A549 (cell line): ENCODE results near the gene NR1H4. TPM values are rescaled to one million over a fixed set of nuclear protein-coding genes. Genes with fewer than 3 reads are reported as not detected.

Source experiments
- ATAC-seq, 2 experiments: fragments of 200-7000 bp in 1 of 2; fragments of >200 bp in 1 of 2; cut with Nextera tagmentation in 1 of 2; cut with Tn5 transposase in 1 of 2; 3 replicates each; pipeline versions ENCODE4 v1.8.0 to v1.9.1; 2018 to 2020; ENCODE audit warnings: mild to moderate bottlenecking in 1 of 2, moderate library complexity in 1 of 2
- CTCF ChIA-PET: fragments of 300-600 bp; sonication (Branson Sonifier 250); formaldehyde crosslinking; extraction: SDS; loops from one replicate; lab custom pipeline; 2021; ENCODE audit warnings: antibody characterized with exemption, inconsistent platforms; lab: Yijun Ruan, JAX
- POLR2A ChIA-PET: fragments of 350-600 bp; formaldehyde crosslinking; extraction: SDS; loops from one replicate; lab custom pipeline; 2021; ENCODE audit warnings: antibody characterized with exemption, inconsistent platforms; lab: Yijun Ruan, JAX
- DNase-seq, 2 experiments: peaks; one replicate each; pipeline versions ENCODE4 v3.0.0 to v3.0.0-alpha.2; 2011 to 2016; ENCODE audit warnings: low read depth in 1 of 2, low spot score in 1 of 2
- FAIRE-seq: peaks from 2 replicates; lab custom pipeline; 2011; peaks lifted over from hg19 to GRCh38; lab: Jason Lieb, UNC
- H3K27ac ChIP-seq, 2 experiments: fragments of >200 bp; sonication (Bioruptor Twin); formaldehyde crosslinking; 3 replicates each; pipeline ENCODE4 v1.5.1; 2016 to 2017
- H3K4me1 ChIP-seq: fragments of >200 bp; sonication (Bioruptor Twin); formaldehyde crosslinking; 3 replicates; pipeline ENCODE4 v1.6.1; 2016
- H3K4me2 ChIP-seq: fragments of >200 bp; sonication (Bioruptor Twin); formaldehyde crosslinking; 3 replicates; pipeline ENCODE4 v1.6.1; 2016
- H3K4me3 ChIP-seq: fragments of >200 bp; sonication (Bioruptor Twin); formaldehyde crosslinking; 3 replicates; pipeline ENCODE4 v1.5.1; 2016
- H3K9me3 ChIP-seq: fragments of >200 bp; sonication (Bioruptor Twin); formaldehyde crosslinking; 3 replicates; pipeline ENCODE4 v1.6.1; 2016
- CBX2 ChIP-seq: fragments of 200-600 bp; sonication (generic); IDR thresholded peaks from 2 replicates; pipeline ENCODE4 v1.6.1; 2016; ENCODE audit warnings: low read depth, mild to moderate bottlenecking, borderline replicate concordance
- CEBPB ChIP-seq, 2 experiments: fragments of >200 bp in 1 of 2; sonication (Bioruptor Twin) in 1 of 2; formaldehyde crosslinking in 1 of 2; IDR thresholded peaks; 2 replicates each; pipeline ENCODE4 v1.6.1; 2012 to 2016
- CHD2 ChIP-seq: fragments of 150-350 bp; IDR thresholded peaks from 2 replicates; pipeline ENCODE4 v1.6.1; 2014; ENCODE audit warnings: low read length; ENCODE audit not compliant: partially characterized antibody
- CHD4 ChIP-seq: fragments of 200-600 bp; sonication (generic); IDR thresholded peaks from 2 replicates; pipeline ENCODE4 v1.6.1; 2016; ENCODE audit warnings: antibody characterized with exemption, mild to moderate bottlenecking, borderline replicate concordance
- EP300 ChIP-seq, 2 experiments: fragments of >200 bp; sonication (Bioruptor Twin); formaldehyde crosslinking; IDR thresholded peaks; 2 replicates in 1 of 2; 3 replicates in 1 of 2; pipeline ENCODE4 v1.6.1; 2016 to 2017
- FOSL2 ChIP-seq, 2 experiments: fragments of 450-650 bp in 1 of 2; fragments of >200 bp in 1 of 2; sonication (Bioruptor Twin) in 1 of 2; formaldehyde crosslinking; IDR thresholded peaks; 2 replicates each; pipeline versions ENCODE4 v1.5.0 to v1.6.1; 2016 to 2020; ENCODE audit warnings: mild to moderate bottlenecking in 1 of 2, moderate library complexity in 1 of 2
- FOXS1 ChIP-seq: fragments of 250-450 bp; sonication (Bioruptor Pico); IDR thresholded peaks from 2 replicates; pipeline ENCODE4 v1.5.0; 2020; ENCODE audit warnings: mild to moderate bottlenecking, moderate library complexity
- HOXA7 ChIP-seq: fragments of 250-450 bp; sonication (Bioruptor Pico); IDR thresholded peaks from 2 replicates; pipeline ENCODE4 v1.5.0; 2020; ENCODE audit warnings: mild to moderate bottlenecking, moderate library complexity
- HOXB5 ChIP-seq: fragments of 250-450 bp; sonication (Bioruptor Pico); IDR thresholded peaks from 2 replicates; pipeline ENCODE4 v1.5.0; 2020; ENCODE audit warnings: mild to moderate bottlenecking, moderate library complexity
- JUNB ChIP-seq: fragments of >200 bp; sonication (Bioruptor Twin); formaldehyde crosslinking; IDR thresholded peaks from 2 replicates; pipeline ENCODE4 v1.6.1; 2016
- KDM1A ChIP-seq: fragments of 200-600 bp; sonication (generic); IDR thresholded peaks from 2 replicates; pipeline ENCODE4 v1.6.1; 2016; ENCODE audit warnings: low read depth, mild to moderate bottlenecking
- MAFK ChIP-seq: fragments of 450-650 bp; IDR thresholded peaks from 2 replicates; pipeline ENCODE4 v1.6.1; 2014; ENCODE audit not compliant: partially characterized antibody
- MYC ChIP-seq: IDR thresholded peaks from 2 replicates; pipeline ENCODE4 v1.6.1; 2012; ENCODE audit warnings: mild to moderate bottlenecking, inconsistent platforms, low read length, improper control_type of control experiment, borderline replicate concordance
- NFE2L2 ChIP-seq: fragments of 150-350 bp; conservative IDR thresholded peaks from 2 replicates; pipeline ENCODE4 v1.6.1; 2014; ENCODE audit warnings: low read length
- PHF8 ChIP-seq: fragments of 200-600 bp; sonication (generic); IDR thresholded peaks from 2 replicates; pipeline ENCODE4 v1.6.1; 2016; ENCODE audit warnings: low read depth, mild to moderate bottlenecking, antibody characterized with exemption, moderate library complexity, borderline replicate concordance
- POLR2A ChIP-seq: IDR thresholded peaks from 2 replicates; pipeline ENCODE4 v1.6.1; 2012; ENCODE audit warnings: mild to moderate bottlenecking, low read length
- RAD21 ChIP-seq, 2 experiments: fragments of >200 bp in 1 of 2; sonication (Bioruptor Twin) in 1 of 2; formaldehyde crosslinking in 1 of 2; IDR thresholded peaks in 1 of 2; conservative IDR thresholded peaks in 1 of 2; 2 replicates in 1 of 2; 3 replicates in 1 of 2; pipeline ENCODE4 v1.6.1; 2012 to 2018; ENCODE audit warnings: inconsistent platforms in 1 of 2
- RCOR1 ChIP-seq: fragments of 150-350 bp; IDR thresholded peaks from 2 replicates; pipeline ENCODE4 v1.6.1; 2014; ENCODE audit warnings: antibody characterized with exemption, low read length, low read depth
- RFX5 ChIP-seq: fragments of 450-650 bp; IDR thresholded peaks from 2 replicates; pipeline ENCODE4 v1.7.1; 2014; ENCODE audit warnings: antibody characterized with exemption, mild to moderate bottlenecking, moderate library complexity
- TFCP2L1 ChIP-seq: fragments of 250-450 bp; sonication (Bioruptor Pico); IDR thresholded peaks from 2 replicates; pipeline ENCODE4 v1.5.0; 2021; ENCODE audit warnings: mild to moderate bottlenecking
- TP53 ChIP-seq: fragments of 250-450 bp; sonication (Bioruptor Pico); IDR thresholded peaks from 2 replicates; pipeline ENCODE4 v1.5.0; 2021; ENCODE audit warnings: mild to moderate bottlenecking, moderate library complexity
- ZC3H11A ChIP-seq: fragments of 450-650 bp; IDR thresholded peaks from 2 replicates; pipeline ENCODE4 v1.6.1; 2014; ENCODE audit warnings: antibody characterized with exemption, mild to moderate bottlenecking
- ZFP36 ChIP-seq: fragments of 450-650 bp; IDR thresholded peaks from 2 replicates; pipeline ENCODE4 v1.6.1; 2014; ENCODE audit warnings: borderline replicate concordance; ENCODE audit not compliant: partially characterized antibody
- ZSCAN20 ChIP-seq: fragments of 250-450 bp; sonication (Bioruptor Pico); IDR thresholded peaks from 2 replicates; pipeline ENCODE4 v1.8.0; 2022; ENCODE audit warnings: mild to moderate bottlenecking, moderate library complexity
- WGBS: methylation state at CpG from one replicate; pipeline ENCODE4 v1.1.6; 2017; ENCODE audit errors: missing lambda C conversion rate; 5-methylcytosine and 5-hydroxymethylcytosine counted together
- polyA plus RNA-seq, 4 experiments: library from polyadenylated mRNA; depleted of rRNA in 3 of 4; stranded (reverse); fragments of >200 nt; fragmentation: RNase III in 1 of 4; extraction: RNeasy Plus Mini Kit Qiagen cat#74134 plus additional on column Dnase treatment in 1 of 4; gene quantifications; 2 replicates in 3 of 4; 3 replicates in 1 of 4; pipeline ENCODE4 v1.2.3, GENCODE V29; 2011 to 2017
- TF ChIP-seq, protein P1 (sequence below): fragments of >200 bp; sonication (Bioruptor Twin); formaldehyde crosslinking; IDR thresholded peaks from 2 replicates; pipeline ENCODE4 v1.6.1; 2016
- TF ChIP-seq, protein P2 (sequence below): fragments of >200 bp; sonication (Bioruptor Twin); formaldehyde crosslinking; IDR thresholded peaks from 3 replicates; pipeline ENCODE4 v1.6.1; 2016
- TF ChIP-seq, protein P3 (sequence below): fragments of 250-450 bp; sonication (Bioruptor Pico); IDR thresholded peaks from 2 replicates; pipeline ENCODE4 v1.5.0; 2021; ENCODE audit warnings: mild to moderate bottlenecking, moderate library complexity, borderline replicate concordance

NR1H4 gene
- polyA plus RNA-seq, 2 of the 4 experiments (the other 2 are of a cell fraction) = 0.40 to 1.4 TPM

DNA sequence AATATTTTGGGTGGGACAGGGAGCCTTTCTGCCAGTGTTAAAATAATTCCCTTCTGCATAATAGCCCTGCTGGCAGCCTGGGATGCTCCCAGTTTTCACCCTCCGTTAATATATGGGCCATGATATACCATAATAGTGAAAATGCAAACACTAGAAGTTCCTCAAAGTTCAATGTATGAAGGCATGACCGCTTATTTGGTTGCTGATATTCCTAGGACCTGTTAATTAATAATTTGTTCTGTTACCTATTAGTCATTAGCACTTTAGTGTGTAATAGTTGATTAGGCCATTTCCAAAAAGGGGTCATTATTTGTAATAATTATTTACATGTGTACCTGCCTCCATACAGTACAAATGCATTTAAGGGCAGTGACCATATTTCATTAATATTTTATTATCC is 20.4 kb downstream of the NR1H4 start:
- ChIA-PET CTCF (no interaction called here), POLR2A (no interaction called here)
- no peak overlapping the region for H3K27ac ChIP-seq
- H3K4me3 ChIP-seq = no peak overlapping the region
- H3K9me3 ChIP-seq = no peaks in the 10 kb centered on the region
- H3K4me1 ChIP-seq = no peaks in the 10 kb centered on the region
- WGBS = 53% methylated on average over 2 of the region's 2 CpGs
- DNase-seq (no peak), FAIRE-seq (no peak), ATAC-seq (no peak)
- TF ChIP-seq CEBPB (IDR thresholded peaks at IDR 0.05) (no peak), FOSL2 (IDR thresholded peaks at IDR 0.05) (no peak), FOSL2 (CRISPR knock-in tag; IDR thresholded peaks at IDR 0.05) (no peak), ZC3H11A (no peak), NFE2L2 (no peak), RAD21 (conservative IDR thresholded peaks at IDR 0.05 in 1 of 2, IDR thresholded peaks at IDR 0.05 in 1 of 2) (no peak), FOXS1 (CRISPR knock-in tag) (no peak), POLR2A (no peak), RCOR1 (no peak), CHD4 (no peak), JUNB (no peak)
- TF ChIP-seq, protein P1, sequence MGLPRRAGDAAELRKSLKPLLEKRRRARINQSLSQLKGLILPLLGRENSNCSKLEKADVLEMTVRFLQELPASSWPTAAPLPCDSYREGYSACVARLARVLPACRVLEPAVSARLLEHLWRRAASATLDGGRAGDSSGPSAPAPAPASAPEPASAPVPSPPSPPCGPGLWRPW = no peak
- H3K4me2 ChIP-seq = no peak overlapping the region

DNA sequence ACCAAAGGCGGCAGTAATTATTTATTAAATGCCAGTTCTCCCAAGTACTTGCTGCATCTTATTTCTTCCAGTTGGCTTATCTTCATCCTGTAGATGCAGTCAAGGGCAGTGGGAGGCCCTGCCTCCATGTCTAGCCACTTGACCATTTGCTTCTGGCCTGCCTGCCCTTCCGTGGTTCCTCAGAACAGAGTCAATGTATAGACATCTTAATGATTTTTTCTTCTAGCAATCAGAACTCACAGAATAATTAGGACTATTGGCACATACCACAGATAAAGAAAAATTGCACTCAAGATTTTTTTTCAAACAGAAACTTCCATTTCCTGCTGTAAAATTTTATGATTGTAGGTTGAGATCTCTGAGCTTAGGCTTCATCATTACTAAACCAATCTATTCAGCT is 20.9 kb downstream of the NR1H4 start:
- TF ChIP-seq CBX2 (no peak), EP300 (IDR thresholded peaks at IDR 0.05) (no peak), HOXB5 (CRISPR knock-in tag) (no peak), KDM1A (no peak), CHD4 (no peak), TP53 (no peak), PHF8 (no peak), HOXA7 (CRISPR knock-in tag) (no peak), MAFK (no peak), TFCP2L1 (CRISPR knock-in tag) (no peak), RFX5 (no peak), CHD2 (no peak), RAD21 (conservative IDR thresholded peaks at IDR 0.05 in 1 of 2, IDR thresholded peaks at IDR 0.05 in 1 of 2) (no peak), ZFP36 (no peak), MYC (no peak)
- TF ChIP-seq, protein P2, sequence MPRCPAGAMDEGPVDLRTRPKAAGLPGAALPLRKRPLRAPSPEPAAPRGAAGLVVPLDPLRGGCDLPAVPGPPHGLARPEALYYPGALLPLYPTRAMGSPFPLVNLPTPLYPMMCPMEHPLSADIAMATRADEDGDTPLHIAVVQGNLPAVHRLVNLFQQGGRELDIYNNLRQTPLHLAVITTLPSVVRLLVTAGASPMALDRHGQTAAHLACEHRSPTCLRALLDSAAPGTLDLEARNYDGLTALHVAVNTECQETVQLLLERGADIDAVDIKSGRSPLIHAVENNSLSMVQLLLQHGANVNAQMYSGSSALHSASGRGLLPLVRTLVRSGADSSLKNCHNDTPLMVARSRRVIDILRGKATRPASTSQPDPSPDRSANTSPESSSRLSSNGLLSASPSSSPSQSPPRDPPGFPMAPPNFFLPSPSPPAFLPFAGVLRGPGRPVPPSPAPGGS = no peak
- DNase-seq (no peak), ATAC-seq (no peak)

DNA sequence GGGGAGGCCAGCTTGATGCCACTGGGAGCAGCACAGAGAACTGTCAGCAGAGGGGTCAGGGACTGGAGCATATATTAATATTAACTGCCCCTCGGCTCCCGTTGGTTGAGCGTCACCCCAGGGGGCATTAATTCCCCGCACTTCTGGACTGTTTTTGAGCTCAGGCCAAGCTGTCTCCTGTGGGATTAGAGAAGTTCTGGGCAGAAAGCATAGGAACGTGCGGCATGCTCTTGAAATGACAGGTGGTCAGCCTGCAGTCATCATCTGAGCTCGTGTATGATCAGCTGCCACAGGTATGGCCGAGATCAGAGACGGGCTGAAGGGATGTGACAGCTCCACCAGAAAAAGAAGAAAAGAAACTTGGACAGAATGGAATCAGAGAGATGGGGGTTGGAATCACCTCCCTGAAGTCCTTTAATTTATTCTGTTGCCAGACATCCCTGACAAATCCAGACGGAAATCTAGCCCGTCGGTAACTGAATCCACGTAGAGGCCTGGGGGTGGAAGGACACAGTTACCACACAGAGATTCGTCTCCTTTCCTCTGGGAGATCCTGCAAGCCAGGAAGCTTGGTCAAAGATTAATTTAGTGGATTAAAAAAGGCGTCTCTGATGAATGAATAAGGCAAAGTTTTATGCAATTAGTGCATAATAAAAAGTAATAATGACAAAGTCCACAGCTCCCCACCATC is 23.6 kb downstream of the NR1H4 start:
- ChIA-PET CTCF (no interaction called here), POLR2A (no interaction called here)
- FAIRE-seq (no peak), DNase-seq (no peak), ATAC-seq (no peak)
- TF ChIP-seq, protein P3, sequence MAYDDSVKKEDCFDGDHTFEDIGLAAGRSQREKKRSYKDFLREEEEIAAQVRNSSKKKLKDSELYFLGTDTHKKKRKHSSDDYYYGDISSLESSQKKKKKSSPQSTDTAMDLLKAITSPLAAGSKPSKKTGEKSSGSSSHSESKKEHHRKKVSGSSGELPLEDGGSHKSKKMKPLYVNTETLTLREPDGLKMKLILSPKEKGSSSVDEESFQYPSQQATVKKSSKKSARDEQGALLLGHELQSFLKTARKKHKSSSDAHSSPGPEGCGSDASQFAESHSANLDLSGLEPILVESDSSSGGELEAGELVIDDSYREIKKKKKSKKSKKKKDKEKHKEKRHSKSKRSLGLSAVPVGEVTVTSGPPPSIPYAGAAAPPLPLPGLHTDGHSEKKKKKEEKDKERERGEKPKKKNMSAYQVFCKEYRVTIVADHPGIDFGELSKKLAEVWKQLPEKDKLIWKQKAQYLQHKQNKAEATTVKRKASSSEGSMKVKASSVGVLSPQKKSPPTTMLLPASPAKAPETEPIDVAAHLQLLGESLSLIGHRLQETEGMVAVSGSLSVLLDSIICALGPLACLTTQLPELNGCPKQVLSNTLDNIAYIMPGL (CRISPR knock-in tag) = no peak
- no peak for TF ChIP-seq ZSCAN20 (CRISPR knock-in tag)
- H3K9me3 ChIP-seq = no peaks in the 10 kb centered on the region
- no peak overlapping the region for H3K27ac ChIP-seq
- WGBS = 71% methylated on average over 15 of the region's 15 CpGs
- H3K4me3 ChIP-seq = no peak overlapping the region
- H3K4me1 ChIP-seq = no peaks in the 10 kb centered on the region
- H3K4me2 ChIP-seq = no peak overlapping the region

More for the DNA sequence above, 20.9 kb downstream of the NR1H4 start:
- H3K4me3 ChIP-seq = no peak overlapping the region
- WGBS = 82% methylated on average over 2 of the region's 2 CpGs
- H3K4me1 ChIP-seq = no peaks in the 10 kb centered on the region
- H3K27ac ChIP-seq = no peak overlapping the region
- ChIA-PET CTCF (no interaction called here), POLR2A (no interaction called here)
- no peaks in the 10 kb centered on the region for H3K9me3 ChIP-seq
- H3K4me2 ChIP-seq = no peak overlapping the region
- FAIRE-seq = no peak
